GM19023 (cell line): ENCODE measurements around the gene RBP4.

Experiments
- ATAC-seq: cut with Tn5 transposase; IDR thresholded peaks from one replicate; pipeline ENCODE4 v1.9.1; 2021; ENCODE audit warnings: mild to moderate bottlenecking, moderate library complexity; ENCODE audit not compliant: unreplicated experiment

RBP4 gene

GRCh38 chr10:93597075-93597599 is 3.9 kb downstream of the RBP4 start:
- ATAC-seq: no peak

- no peak for ATAC-seq
Measured at GRCh38 chr10:93596539-93596938, 4.5 kb downstream of the RBP4 start.

GRCh38 chr10:93595378-93596161 is 5.5 kb downstream of the RBP4 start:
- ATAC-seq: no peak

- no peak for ATAC-seq
Measured at GRCh38 chr10:93594518-93594917, 6.5 kb downstream of the RBP4 start.

- ATAC-seq: no peak
Measured at GRCh38 chr10:93593749-93594148, 7.3 kb downstream of the RBP4 start.

- ATAC-seq: no peak
Measured at GRCh38 chr10:93593254-93593653, 7.8 kb downstream of the RBP4 start.

- ATAC-seq: no peak
Measured at GRCh38 chr10:93591065-93591808, 9.8 kb downstream of the RBP4 start.

- no peak for ATAC-seq
Measured at GRCh38 chr10:93590638-93591037, 10.4 kb downstream of the RBP4 start.

- ATAC-seq: no peak
Measured at GRCh38 chr10:93589648-93590562, 11.1 kb downstream of the RBP4 start.

GRCh38 chr10:93584445-93584844 is 16.6 kb downstream of the RBP4 start:
- no peak for ATAC-seq

GRCh38 chr10:93580828-93581227 is 20.2 kb downstream of the RBP4 start:
- no peak for ATAC-seq

GRCh38 chr10:93579985-93580711 is 20.9 kb downstream of the RBP4 start:
- ATAC-seq: no peak

- no peak for ATAC-seq
Measured at GRCh38 chr10:93579089-93579488, 21.9 kb downstream of the RBP4 start.

- no peak for ATAC-seq
Measured at GRCh38 chr10:93577565-93577964, 23.5 kb downstream of the RBP4 start.

GRCh38 chr10:93576888-93577287 is 24.1 kb downstream of the RBP4 start:
- ATAC-seq: no peak

GRCh38 chr10:93573924-93574323 is 27.1 kb downstream of the RBP4 start:
- no peak for ATAC-seq

- no peak for ATAC-seq
Measured at GRCh38 chr10:93573051-93573909, 27.8 kb downstream of the RBP4 start.

- no peak for ATAC-seq
Measured at GRCh38 chr10:93572606-93573005, 28.4 kb downstream of the RBP4 start.

- ATAC-seq: no peak
Measured at GRCh38 chr10:93570383-93570782, 30.7 kb downstream of the RBP4 start.

- no peak for ATAC-seq
Measured at GRCh38 chr10:93568105-93568390, 33.0 kb downstream of the RBP4 start.
